EH (cell line): ENCODE measurements around the gene REEP6.

Experiments
- DNase-seq: peaks from one replicate; pipeline ENCODE4 v3.0.0-alpha.2; 2015; ENCODE audit warnings: low read depth

Gene REEP6

GRCh38 chr19:1456121-1456900 lies 34.7 kb upstream of the REEP6 start:
- DNase-seq: no peak

- no peak for DNase-seq
These were observed 33.8 kb upstream of the REEP6 start for GRCh38 chr19:1457031-1457739.

DNA sequence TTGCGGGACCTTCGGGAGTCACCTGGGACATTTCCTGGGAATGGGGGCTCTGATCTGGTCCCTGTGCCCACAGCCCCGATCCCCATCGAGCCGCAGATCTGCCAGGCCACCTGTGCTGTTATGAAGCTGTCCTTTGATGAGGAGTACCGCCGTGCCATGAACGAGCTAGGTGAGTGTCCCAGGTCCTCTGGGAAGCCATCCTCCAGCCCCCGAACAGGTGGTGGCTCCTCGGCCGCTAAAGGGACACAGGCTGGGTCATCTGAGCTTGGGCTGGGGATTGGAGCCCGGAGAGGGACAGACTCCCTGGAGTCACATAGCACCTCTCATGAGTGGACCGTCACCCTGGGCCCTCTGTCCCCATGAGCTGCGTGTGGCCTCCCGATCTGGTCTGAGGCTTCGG lies 33.1 kb upstream of the REEP6 start:
- no peak for DNase-seq

- DNase-seq: no peak
These were observed 31.5 kb upstream of the REEP6 start for GRCh38 chr19:1459479-1459878.

DNA sequence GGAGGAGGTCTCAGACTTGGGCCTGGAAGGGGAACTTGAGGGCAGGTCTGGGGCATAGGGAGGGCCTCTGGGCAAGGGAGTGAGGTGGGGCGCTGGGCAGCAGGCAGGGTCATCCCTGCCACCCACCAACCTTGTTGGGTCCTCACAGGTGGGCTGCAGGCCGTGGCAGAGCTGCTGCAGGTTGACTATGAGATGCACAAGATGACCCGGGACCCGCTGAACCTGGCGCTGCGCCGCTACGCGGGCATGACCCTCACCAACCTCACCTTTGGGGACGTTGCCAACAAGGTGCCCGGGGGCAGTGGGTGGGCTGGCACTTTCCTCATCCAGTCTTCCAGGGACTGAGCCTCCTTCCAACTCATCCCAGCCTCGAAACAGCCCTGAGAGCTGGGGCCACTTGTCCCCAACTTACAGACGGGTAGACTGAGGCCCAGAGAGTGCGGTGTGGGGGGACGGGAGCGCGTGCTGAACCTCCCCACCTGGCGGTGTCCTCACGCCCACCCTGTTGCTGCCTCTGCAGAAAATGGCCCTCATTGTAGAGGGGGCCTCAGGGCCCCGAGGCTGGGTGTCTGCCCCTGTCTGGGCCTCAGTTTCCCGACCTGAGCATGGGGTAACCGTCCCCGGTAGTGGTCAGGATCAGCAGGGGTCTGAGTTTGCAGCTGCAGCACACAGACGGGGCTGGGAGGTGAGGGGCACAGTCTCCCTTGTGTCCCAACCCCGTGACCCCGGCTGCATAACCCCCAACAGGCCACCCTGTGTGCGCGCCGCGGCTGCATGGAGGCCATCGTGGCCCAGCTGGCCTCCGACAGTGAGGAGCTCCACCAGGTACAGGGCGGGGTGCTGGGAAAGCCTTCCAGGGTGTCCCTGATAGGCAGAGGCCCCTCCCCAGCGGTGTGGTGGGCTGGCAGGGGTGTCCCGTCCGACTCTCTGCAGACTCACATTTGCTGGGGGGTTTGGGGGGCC lies 30.7 kb upstream of the REEP6 start:
- DNase-seq: no peak

- no peak for DNase-seq
These were observed 29.1 kb upstream of the REEP6 start for GRCh38 chr19:1461862-1462261.

- DNase-seq: peak; percentile 71
These were observed 25.6 kb upstream of the REEP6 start for GRCh38 chr19:1465191-1466016.

DNA sequence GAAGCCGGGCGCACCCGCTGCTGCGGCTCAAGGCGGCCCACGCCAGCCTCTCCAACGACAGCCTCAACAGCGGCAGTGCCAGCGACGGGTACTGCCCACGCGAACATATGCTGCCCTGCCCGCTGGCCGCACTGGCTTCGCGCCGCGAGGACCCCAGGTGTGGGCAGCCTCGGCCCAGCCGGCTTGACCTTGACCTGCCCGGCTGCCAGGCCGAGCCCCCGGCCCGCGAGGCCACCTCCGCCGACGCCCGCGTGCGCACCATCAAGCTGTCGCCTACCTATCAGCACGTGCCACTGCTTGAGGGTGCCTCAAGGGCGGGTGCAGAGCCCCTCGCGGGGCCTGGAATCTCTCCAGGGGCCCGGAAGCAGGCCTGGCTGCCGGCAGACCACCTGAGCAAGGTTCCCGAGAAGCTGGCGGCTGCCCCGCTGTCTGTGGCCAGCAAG lies 24.9 kb upstream of the REEP6 start:
- no peak for DNase-seq

GRCh38 chr19:1466461-1467214 lies 24.3 kb upstream of the REEP6 start:
- DNase-seq: peak; percentile 32

DNA sequence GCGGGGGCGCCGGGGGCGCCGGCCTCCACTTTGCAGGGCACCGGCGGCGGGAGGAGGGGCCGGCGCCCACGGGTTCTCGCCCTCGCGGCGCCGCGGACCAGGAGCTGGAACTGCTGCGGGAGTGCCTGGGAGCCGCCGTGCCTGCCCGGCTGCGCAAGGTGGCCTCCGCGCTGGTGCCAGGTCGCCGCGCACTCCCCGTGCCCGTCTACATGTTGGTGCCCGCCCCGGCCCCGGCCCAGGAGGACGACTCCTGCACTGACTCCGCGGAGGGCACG lies 23.8 kb upstream of the REEP6 start:
- no peak for DNase-seq

GRCh38 chr19:1467490-1468273 lies 23.3 kb upstream of the REEP6 start:
- DNase-seq: no peak

DNA sequence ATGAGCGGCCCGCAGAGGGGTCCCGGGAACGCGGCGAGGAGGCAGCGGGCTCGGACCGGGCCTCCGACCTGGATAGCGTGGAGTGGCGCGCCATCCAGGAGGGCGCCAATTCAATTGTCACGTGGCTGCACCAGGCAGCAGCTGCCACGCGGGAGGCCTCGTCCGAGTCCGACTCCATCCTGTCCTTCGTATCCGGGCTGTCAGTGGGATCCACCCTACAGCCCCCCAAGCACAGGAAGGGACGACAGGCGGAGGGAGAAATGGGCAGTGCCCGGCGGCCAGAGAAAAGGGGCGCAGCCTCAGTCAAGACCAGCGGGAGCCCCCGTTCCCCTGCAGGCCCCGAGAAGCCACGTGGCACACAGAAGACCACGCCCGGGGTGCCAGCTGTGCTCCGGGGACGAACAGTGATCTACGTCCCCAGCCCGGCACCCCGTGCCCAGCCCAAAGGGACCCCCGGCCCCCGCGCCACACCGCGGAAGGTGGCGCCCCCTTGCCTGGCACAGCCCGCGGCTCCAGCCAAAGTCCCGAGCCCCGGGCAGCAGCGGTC lies 22.6 kb upstream of the REEP6 start:
- no peak for DNase-seq

- DNase-seq: peak; percentile 44
These were observed 22.1 kb upstream of the REEP6 start for GRCh38 chr19:1468821-1469254.

GRCh38 chr19:1469255-1470054 lies 21.5 kb upstream of the REEP6 start:
- DNase-seq: peak; percentile 38

- DNase-seq: no peak
These were observed 21.0 kb upstream of the REEP6 start for GRCh38 chr19:1470055-1470304.

DNA sequence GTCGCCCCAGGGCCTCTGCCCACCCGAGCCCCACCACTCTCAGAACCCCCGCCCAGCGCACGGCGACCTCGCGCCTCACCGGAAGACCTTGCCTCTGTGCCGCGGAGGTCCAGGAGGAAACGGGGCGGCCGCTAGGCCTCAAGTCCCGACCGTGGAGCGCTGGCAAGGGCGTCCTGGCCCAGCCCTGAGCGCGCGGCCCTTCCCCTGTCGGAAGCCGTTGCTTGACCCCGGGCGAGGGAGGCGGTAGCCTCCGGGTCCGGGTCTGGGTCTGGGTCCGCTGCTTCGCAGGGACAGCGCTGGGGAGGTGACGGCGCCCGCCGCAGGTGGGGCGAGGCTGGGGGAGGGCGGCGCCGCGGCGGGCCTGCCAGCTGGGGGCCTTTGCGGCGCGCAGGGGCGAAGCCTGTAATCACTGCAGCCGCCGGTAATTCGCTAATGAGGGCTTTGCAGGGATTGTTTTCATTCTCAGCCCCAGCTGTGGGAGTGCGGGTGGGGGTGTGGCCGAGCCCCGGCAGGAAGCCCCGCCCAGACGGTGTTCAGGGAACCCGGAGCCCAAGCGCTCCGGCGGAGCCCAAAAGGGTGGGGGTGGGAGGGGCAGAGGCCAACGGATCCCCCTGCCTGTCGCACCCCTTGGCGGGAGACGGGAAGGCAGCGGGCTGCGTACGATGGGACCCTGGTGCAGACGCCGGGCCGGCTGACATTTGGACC lies 20.5 kb upstream of the REEP6 start:
- DNase-seq: peak; percentile 41

- peak; percentile 35 for DNase-seq
These were observed 19.9 kb upstream of the REEP6 start for GRCh38 chr19:1471010-1471514.

GRCh38 chr19:1471515-1472160 lies 19.3 kb upstream of the REEP6 start:
- DNase-seq: no peak
